ENCODE measurements around the gene EPHA6. TPM values are rescaled to one million over a fixed set of nuclear protein-coding genes. Genes with fewer than 3 reads are reported as not detected.
"Not testable (repeated sequence)": the region's sequence is repeated elsewhere in the genome, so short reads cannot be mapped to it uniquely, and the experiment has no call there.

Gene EPHA6
- total RNA-seq, 1 donor from 2014 or later: not detected

DNA sequence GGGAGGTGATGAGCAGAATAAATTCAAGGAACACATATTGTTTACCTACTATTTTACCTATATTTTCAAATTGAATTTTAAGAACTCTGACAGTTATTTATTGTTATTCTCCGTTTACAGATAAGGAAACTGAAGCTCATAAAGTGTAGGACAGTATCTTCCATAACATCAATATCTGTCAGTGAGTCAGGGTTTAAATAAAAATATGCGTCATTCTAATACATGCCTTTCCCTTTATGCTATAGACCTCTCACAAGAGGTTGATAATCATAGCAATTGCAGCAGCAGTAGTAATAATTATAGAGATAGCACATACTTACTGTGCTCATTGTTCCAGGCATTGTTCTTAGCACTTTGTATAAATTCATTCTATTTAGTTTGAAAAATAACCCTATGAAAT, 101.1 kb downstream of the EPHA6 start:
- intact Hi-C loops (cut with DNase I): no loop called here
- Histone ChIP-seq H3K27ac (no peak overlapping the region), H3K36me3 (no peaks in the 10 kb centered on the region), H3K4me3 (no peak overlapping the region), H3K4me1 (no peaks in the 10 kb centered on the region), H3K27me3 (no peaks in the 10 kb centered on the region), H3K9me3 (no peaks in the 10 kb centered on the region)
- no peak for DNase-seq (ENCODE audit: low spot score in 2 of 2)
- TF ChIP-seq, protein P1, sequence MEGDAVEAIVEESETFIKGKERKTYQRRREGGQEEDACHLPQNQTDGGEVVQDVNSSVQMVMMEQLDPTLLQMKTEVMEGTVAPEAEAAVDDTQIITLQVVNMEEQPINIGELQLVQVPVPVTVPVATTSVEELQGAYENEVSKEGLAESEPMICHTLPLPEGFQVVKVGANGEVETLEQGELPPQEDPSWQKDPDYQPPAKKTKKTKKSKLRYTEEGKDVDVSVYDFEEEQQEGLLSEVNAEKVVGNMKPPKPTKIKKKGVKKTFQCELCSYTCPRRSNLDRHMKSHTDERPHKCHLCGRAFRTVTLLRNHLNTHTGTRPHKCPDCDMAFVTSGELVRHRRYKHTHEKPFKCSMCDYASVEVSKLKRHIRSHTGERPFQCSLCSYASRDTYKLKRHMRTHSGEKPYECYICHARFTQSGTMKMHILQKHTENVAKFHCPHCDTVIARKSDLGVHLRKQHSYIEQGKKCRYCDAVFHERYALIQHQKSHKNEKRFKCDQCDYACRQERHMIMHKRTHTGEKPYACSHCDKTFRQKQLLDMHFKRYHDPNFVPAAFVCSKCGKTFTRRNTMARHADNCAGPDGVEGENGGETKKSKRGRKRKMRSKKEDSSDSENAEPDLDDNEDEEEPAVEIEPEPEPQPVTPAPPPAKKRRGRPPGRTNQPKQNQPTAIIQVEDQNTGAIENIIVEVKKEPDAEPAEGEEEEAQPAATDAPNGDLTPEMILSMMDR (IDR thresholded peaks at IDR 0.05): no peak

DNA sequence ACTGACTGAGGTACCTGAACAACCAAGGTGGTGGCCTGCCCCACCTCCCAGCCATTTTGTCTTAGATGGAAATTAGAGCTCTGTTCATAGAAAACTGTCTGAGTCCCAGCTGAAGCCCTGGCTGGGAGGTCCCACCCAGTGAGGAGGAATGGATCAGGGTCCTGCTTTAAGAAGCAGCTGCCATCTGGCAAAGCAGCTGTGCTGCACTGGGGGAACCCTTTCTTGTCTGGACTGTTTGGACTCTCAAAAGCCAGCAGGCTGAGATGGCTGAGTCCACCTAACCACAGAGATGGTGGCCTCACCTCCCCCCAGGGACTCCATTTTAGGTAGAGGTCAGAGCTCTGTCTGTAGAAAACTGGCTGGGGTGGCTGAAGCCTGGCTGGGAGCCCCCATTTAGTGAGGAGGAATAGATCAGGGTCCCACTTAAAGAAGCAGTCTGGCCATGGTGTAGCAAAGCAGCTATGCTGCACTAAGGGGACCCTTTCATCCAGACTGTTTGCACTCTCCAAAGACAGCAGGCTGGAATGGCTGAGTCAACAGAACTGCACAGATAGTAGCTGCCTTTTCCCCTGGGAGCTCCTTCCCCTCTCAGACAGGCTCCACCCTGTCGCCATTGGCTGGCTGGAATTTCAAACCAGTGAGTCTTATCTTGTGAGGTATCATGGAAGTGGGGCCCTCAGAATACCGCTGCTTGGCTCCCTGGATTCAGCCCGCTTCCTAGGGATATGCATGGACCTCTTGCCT, 116.9 kb downstream of the EPHA6 start:
- DNase-seq (ENCODE audit: low spot score in 2 of 2): no peak
- intact Hi-C loops (cut with DNase I): no loop called here
- Histone ChIP-seq H3K4me3 (no peak overlapping the region), H3K36me3 (no peaks in the 10 kb centered on the region), H3K9me3 (peaks cover 14 to 28% of the 10 kb centered on the region in 2 donors), H3K27ac (no peak overlapping the region), H3K27me3 (no peaks in the 10 kb centered on the region), H3K4me1 (no peaks in the 10 kb centered on the region)
- TF ChIP-seq, protein P1 (IDR thresholded peaks at IDR 0.05): no peak

DNA sequence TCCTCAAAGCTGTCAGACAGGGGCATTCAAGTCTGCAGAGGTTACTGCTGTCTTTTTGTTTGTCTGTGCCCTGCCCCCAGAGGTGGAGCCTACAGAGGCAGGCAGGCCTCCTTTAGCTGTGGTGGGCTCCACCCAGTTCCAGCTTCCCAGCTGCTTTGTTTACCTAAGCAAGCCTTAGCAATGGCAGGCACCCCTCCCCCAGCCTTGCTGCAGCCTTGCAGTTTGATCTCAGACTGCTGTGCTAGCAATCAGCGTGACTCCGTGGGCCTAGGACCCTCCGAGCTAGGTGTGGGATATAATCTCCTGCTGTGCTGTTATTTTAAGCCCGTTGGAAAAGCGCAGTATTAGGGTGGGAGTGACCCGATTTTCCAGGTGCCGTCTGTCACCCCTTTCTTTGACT, 127.7 kb downstream of the EPHA6 start:
- H3K4me1 ChIP-seq; H3K36me3 ChIP-seq; H3K9me3 ChIP-seq; H3K4me3 ChIP-seq; intact Hi-C loops (cut with DNase I); H3K27me3 ChIP-seq; H3K27ac ChIP-seq; DNase-seq (ENCODE audit: low spot score in 2 of 2): not testable (repeated sequence)

DNA sequence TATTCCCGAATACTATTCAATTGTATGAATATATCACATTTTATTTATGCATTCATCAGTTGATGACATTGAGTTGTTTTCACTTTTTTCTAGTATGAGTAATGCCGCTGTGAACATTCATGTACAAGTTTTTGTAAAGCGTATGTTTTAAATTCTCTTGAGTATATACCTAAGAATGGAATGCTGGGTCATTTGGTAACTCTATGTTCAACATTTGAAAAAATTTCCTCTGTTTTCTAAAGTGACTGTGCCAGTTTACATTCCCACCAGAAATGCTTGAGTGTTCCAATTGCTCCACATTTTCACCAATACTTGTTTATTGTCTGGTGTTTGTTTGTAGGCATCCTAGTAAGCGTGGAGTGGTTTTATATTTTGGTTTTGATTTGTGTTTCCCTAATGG, 144.5 kb downstream of the EPHA6 start:
- intact Hi-C loops (cut with DNase I): no loop called here
- no peaks in the 10 kb centered on the region for H3K9me3 ChIP-seq
- H3K36me3 ChIP-seq: no peaks in the 10 kb centered on the region
- no peak for DNase-seq (ENCODE audit: low spot score in 2 of 2)
- no peaks in the 10 kb centered on the region for H3K4me1 ChIP-seq
- H3K4me3 ChIP-seq: no peak overlapping the region
- TF ChIP-seq, protein P1 (IDR thresholded peaks at IDR 0.05): no peak
- no peak overlapping the region for H3K27ac ChIP-seq
- H3K27me3 ChIP-seq: no peaks in the 10 kb centered on the region

DNA sequence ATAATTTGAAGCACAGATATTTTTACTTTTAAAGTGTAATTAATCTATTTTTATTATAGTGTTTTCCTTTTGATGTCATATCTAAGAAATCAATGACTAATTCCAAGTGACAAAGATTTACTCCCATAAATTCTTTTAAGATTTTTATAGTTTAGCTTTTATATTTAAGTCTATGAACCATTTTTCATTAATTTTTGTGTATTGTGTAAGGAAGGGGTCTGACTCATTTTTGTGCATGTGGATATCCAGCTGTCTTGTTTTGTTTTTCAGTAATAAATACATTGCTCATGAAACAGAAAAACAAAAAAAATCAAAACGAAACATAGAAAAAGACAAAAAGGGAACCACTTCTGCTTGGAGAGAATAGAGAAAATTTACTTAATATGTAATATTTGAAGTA, 145.1 kb downstream of the EPHA6 start:
- DNase-seq (ENCODE audit: low spot score in 2 of 2): no peak
- no peaks in the 10 kb centered on the region for H3K4me1 ChIP-seq
- no peak overlapping the region for H3K27ac ChIP-seq
- intact Hi-C loops (cut with DNase I): no loop called here
- H3K4me3 ChIP-seq: no peak overlapping the region
- H3K9me3 ChIP-seq: no peaks in the 10 kb centered on the region
- TF ChIP-seq, protein P1 (IDR thresholded peaks at IDR 0.05): no peak
- no peaks in the 10 kb centered on the region for H3K36me3 ChIP-seq
- no peaks in the 10 kb centered on the region for H3K27me3 ChIP-seq

DNA sequence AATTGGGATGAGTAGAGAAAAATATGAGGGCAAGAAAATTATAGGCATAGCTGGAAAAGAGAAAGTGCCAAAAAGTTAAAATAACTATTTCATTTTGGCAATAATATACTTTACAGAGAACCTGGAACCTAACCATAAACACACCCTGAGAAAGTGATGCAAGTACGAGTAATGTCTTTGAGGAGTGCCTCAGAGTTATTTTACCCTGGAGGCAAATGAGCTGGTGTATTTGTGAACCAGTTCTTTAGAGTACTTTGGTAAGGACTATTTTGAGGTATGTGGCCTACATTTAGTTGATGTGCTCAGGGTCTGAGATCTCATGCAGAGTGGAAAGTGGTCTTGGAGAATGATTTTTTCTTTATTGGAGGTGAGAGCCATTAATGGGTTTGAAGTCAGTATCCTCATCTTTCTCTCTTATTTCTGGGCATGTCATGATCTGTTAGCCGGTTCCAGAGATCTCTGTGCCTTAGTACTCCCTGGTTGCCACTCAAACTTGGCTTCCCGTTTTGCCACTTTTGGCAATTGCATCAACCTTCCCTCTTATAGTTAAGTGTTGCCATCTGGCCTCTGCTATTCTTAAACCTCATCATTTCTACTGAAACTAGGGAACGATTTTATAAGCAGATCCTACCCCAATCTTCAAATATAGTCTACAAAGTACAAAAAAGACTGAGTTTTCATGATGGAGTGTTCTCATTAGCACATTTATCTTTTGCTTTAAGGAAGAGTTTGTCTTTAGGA, 145.7 kb downstream of the EPHA6 start:
- intact Hi-C loops (cut with DNase I): no loop called here
- H3K4me1 ChIP-seq: no peaks in the 10 kb centered on the region
- DNase-seq (ENCODE audit: low spot score in 2 of 2): no peak
- H3K27ac ChIP-seq: no peak overlapping the region
- no peaks in the 10 kb centered on the region for H3K9me3 ChIP-seq
- H3K4me3 ChIP-seq: no peak overlapping the region
- no peaks in the 10 kb centered on the region for H3K27me3 ChIP-seq
- no peaks in the 10 kb centered on the region for H3K36me3 ChIP-seq
- TF ChIP-seq, protein P1 (IDR thresholded peaks at IDR 0.05): no peak
